HG02763 (cell line): Measurements from ENCODE around the gene SYNE2.
"Not testable (repeated sequence)": the region's sequence is repeated elsewhere in the genome, so short reads cannot be mapped to it uniquely, and the experiment has no call there.

Experiments
- ATAC-seq: cut with Tn5 transposase; IDR thresholded peaks from one replicate; pipeline ENCODE4 v1.9.1; 2021; ENCODE audit warnings: mild to moderate bottlenecking, moderate library complexity; ENCODE audit not compliant: unreplicated experiment

SYNE2 gene

GRCh38 chr14:64186231-64187129 is 333.7 kb downstream of the SYNE2 start:
- no peak for ATAC-seq

GRCh38 chr14:64187331-64187730 is 334.5 kb downstream of the SYNE2 start:
- no peak for ATAC-seq

- ATAC-seq: no peak
Observed at GRCh38 chr14:64190974-64191502, 338.2 kb downstream of the SYNE2 start.

GRCh38 chr14:64191756-64192155 is 339.0 kb downstream of the SYNE2 start:
- no peak for ATAC-seq

GRCh38 chr14:64193821-64194220 is 341.0 kb downstream of the SYNE2 start:
- no peak for ATAC-seq

- no peak for ATAC-seq
Observed at GRCh38 chr14:64194404-64194803, 341.6 kb downstream of the SYNE2 start.

- ATAC-seq: no peak
Observed at GRCh38 chr14:64195199-64195598, 342.4 kb downstream of the SYNE2 start.

- ATAC-seq: no peak
Observed at GRCh38 chr14:64196056-64196455, 343.3 kb downstream of the SYNE2 start.

- no peak for ATAC-seq
Observed at GRCh38 chr14:64196814-64197411, 344.1 kb downstream of the SYNE2 start.

GRCh38 chr14:64197996-64198395 is 345.2 kb downstream of the SYNE2 start:
- ATAC-seq: no peak

- ATAC-seq: no peak
Observed at GRCh38 chr14:64198486-64198885, 345.7 kb downstream of the SYNE2 start.

GRCh38 chr14:64200170-64200569 is 347.4 kb downstream of the SYNE2 start:
- ATAC-seq: no peak

GRCh38 chr14:64201296-64201695 is 348.5 kb downstream of the SYNE2 start:
- no peak for ATAC-seq

- ATAC-seq: no peak
Observed at GRCh38 chr14:64201921-64202545, 349.2 kb downstream of the SYNE2 start.

- no peak for ATAC-seq
Observed at GRCh38 chr14:64202716-64203115, 349.9 kb downstream of the SYNE2 start.

- no peak for ATAC-seq
Observed at GRCh38 chr14:64203366-64204006, 350.7 kb downstream of the SYNE2 start.

GRCh38 chr14:64208261-64208660 is 355.5 kb downstream of the SYNE2 start:
- no peak for ATAC-seq

- no peak for ATAC-seq
Observed at GRCh38 chr14:64208981-64209380, 356.2 kb downstream of the SYNE2 start.

GRCh38 chr14:64209444-64210131 is 356.8 kb downstream of the SYNE2 start:
- ATAC-seq: peak; percentile 66

- no peak for ATAC-seq
Observed at GRCh38 chr14:64210216-64210615, 357.4 kb downstream of the SYNE2 start.

GRCh38 chr14:64210912-64211311 is 358.1 kb downstream of the SYNE2 start:
- ATAC-seq: not testable (repeated sequence)
